GM21717 (cell line): ENCODE results near the gene TUBB1.

Source experiments
- ATAC-seq: cut with Tn5 transposase; IDR thresholded peaks from one replicate; pipeline ENCODE4 v1.9.1; 2021; ENCODE audit warnings: mild to moderate bottlenecking, moderate library complexity; ENCODE audit not compliant: unreplicated experiment

TUBB1 gene

DNA sequence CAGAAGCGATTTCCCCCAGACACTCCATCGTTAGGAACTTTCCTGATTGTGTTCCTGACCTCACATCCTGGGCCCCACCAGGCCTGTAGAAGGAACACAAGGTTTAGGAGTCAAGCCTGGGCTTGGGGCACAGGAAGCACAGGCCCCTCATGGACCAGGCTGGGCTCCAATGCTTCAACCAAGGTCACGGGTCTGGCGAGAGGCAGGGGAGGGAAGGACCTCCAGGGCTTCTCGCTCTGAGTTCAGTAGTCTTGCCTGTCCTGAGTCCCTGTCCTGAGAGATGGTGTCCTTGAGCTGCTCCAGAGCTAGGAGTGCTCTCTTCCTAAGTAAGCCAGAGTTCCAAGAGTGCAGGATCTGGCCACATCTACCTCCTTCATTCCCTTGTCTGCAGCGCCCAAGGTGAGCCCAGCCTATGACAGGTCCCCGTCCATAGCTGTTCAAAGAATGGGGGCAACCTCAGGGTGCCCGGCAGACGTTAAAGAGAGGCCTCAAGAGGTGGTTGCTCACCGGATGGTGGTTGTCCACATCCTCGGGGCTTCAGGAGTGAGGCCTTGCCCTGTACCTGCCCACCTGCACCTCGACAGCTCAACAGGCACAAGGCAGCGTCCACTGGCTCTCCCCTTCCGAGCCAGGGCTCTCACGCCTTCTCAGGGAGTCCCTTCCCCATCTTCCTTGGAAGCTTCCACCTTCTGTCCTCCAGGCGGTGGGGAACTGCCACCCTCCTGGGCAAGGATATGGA, 1.6 kb upstream of the TUBB1 start:
- ATAC-seq, result no peak

DNA sequence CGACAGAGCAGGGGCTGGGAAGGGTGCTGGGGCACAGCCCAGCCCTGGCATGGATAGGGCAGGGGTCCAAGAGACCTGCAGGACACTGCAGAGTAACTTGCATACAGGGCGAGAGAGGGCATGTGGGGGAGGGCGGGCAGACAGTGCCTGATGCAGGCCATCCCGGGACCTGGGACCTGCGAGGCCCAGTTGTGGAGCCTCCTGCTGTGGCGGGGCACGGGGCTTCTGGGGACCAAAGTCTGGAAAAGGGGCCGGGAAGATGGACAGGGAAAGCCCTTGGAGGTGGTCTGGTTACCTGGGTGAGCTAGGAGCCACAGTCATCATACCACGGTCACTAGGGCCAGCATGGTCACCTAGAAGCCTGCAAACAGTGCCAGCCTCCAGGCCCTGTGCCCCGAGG, 412 bp upstream of the TUBB1 start:
- ATAC-seq, result no peak

GRCh38 chr20:59020938-59021551, 1.8 kb downstream of the TUBB1 start:
- no peak for ATAC-seq

DNA sequence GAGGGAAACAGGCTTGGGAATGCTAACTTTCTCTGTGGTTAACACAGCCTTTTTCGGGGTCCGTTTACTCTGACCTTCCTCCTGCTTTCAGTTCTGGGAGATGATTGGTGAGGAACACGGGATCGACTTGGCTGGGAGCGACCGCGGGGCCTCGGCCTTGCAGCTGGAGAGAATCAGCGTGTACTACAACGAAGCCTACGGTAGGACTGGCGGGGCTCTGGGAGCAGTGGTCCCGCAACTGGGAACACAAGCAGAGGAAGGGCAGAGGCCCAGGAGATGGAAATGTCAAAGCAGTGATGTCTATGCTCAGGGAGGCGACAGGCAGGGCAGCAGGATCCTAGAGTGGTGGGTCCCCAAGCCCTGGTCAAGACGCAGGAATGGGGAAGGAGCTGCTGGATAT, 3.5 kb downstream of the TUBB1 start:
- no peak for ATAC-seq

DNA sequence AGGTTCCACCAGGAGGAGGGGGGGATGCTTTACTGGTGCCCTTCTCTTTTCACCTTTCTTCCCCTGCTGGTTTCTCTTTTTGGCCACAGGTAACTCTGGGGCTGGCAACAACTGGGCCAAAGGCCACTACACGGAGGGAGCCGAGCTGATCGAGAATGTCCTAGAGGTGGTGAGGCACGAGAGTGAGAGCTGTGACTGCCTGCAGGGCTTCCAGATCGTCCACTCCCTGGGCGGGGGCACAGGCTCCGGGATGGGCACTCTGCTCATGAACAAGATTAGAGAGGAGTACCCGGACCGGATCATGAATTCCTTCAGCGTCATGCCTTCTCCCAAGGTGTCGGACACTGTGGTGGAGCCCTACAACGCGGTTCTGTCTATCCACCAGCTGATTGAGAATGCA, 4.4 kb downstream of the TUBB1 start:
- ATAC-seq, result no peak

GRCh38 chr20:59024111-59024530, 4.9 kb downstream of the TUBB1 start:
- no peak for ATAC-seq

DNA sequence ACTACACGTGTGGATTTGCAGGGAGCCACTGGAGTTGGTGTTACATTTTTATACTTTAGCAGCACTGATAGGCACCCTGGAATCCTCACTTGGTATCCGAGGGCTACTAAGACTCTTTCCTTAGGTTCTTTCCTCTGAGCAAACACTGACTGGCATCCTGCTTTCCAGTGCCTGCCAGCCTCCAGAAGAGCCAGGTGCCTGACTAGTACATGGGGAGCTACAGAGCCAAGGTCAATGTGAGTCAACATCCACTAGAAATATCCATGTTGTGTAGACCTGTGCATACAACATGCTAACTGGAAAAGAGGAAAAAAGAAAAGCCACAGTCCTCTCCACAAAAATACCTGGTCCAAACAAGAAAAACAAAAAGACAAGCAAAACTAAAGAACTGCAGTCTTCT, 5.9 kb downstream of the TUBB1 start:
- no peak for ATAC-seq

DNA sequence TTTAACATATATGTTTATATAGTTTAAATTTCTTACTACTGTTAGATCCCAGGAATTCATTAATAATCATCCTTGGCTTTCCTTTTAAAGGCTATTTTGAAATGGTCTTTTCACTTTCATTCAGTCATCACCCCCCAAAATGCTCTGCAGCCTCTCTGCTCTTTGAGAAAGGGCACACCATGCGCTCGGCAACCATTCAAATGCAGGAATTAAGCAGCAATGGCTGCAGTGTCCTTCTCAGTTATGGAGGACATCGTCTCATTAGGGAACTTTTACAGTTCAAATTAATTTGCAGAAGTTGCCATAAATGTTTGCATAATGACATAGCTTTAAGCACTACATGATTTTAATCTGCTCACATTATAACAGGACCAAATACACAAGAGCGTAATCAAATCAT, 6.3 kb downstream of the TUBB1 start:
- ATAC-seq, result no peak

GRCh38 chr20:59026904-59027740, 7.9 kb downstream of the TUBB1 start:
- no peak for ATAC-seq

DNA sequence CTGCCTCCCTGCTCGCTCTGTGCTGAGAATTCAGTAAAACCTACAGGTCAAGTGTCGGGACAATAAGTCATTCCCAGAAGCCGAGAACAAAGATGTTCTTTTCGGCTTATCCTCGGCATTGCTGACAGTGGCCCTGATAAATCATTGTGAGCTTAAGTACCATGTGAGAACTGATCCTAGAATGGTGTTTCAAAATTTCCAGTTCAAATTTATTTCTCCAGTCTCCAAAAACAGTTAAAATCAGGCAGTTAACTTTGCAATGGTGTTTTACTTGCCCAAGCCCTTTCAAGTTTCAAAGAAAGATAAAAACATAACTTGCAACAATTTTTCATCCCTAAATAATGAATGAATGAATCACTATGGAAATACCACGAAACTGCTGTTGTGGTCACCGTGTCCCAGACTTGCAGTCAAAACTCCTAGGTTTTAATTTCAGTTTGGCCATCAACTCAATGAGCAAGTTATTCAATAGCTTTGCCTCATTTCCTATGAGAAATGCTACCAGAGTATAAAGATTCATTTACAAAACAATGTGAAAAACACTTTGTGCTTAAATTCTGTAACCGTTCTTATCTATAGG, 8.6 kb downstream of the TUBB1 start:
- ATAC-seq, result no peak

DNA sequence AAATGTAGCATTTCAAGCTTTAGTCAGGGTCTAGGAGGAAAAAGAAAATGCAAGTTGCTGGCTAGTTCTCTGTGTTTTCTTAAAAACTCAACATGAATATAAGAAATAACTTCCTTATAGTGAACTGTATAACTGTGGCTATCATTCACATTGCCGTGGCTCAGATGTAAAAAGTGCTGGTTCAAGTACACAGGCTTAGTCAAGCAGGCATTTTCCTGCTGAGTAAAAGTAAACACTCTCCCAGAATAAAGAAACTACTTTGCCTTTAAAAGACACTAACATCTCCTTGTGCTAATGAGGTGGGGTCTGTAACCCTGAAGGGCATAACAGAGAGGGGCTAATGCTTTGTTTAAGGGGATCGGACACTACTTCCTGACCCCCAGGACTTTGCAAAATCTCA, 9.6 kb downstream of the TUBB1 start:
- ATAC-seq, result no peak

DNA sequence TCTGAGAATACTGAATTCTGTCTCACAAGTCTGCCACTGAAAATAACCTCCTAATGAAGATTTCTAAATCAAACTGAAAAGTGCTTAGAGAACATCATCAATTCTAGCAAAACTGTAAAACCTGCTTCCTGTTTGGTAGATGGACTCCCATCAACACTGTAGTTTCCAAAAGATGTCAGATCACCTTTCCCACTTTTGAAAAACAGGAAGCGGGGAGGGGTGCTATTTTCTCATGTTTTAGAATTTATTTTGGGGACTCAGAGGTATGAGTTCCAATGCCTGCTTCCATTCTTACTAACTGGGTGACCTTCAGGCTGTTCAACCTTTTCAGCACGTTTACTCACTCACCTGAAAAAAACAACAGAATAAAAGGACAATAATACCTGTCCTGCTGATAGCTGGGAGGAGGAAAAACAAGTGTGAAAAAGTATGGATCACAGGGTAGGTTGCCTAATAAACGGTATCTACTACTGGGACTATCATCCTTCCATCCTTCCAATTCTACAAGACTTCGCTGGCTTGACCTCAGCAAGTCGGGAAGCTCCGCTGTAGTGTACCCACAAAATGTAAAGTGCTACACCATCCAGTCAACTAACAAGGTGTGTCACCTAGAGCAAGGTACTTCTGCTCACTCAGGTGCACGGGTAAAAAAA, 11.8 kb downstream of the TUBB1 start:
- no peak for ATAC-seq

DNA sequence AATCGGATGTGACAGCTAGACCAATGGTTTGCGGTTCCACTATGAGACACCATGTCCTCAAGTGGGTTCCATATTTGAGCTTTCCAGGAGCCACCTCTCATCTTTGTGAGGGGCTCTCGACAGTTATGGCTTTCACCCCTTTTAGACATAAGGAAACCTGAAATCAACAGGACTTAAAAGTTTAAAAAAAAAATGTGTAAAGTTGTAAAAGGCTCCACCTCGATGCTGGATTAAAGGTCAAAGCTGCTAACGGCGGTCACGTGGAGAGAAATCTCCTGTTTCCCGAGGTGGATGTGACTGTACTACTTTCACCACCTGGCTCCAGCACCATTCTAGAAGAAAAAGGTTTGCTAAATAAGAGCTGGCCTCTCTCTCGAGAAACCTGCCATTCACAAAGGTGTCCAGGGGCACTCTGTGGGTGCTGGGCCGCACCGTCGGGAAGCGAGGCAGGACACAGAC, 12.4 kb downstream of the TUBB1 start:
- ATAC-seq, result no peak

DNA sequence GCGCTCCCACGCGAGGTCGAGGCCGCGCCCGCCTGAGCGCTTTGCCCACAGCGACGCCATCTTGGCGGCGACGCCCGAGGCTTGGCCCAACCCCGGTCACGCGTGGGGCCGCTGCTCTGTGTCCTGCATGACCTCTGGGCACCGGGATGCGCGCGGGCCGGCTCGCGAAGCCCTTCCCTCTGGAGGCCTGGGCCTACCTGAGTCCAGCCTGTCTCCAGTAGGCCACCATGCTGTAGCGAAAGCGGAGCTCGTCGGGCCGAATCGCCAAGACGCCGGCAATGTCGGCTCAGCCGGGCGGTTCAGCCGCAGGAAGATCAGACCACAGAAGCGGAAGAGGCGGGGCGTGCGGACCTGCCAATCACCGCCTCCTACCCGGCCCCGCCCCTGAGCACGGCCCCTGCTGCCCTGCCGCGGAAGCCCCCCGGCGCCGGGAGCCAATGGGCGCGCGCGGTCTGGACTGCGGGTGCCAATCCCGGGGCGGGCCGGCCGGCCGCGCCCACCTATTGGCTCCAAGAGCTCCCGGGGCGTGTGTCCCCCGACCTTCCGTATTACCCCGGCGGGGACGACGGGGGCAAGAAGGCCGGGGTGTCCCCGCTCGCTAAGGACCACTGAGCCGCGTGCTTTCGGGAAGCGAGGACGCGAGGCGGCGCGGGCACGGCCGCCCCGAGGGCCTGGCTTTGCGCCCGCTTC, 12.9 kb downstream of the TUBB1 start, which contains the start of gene ATP5F1E:
Gene ATP5F1E, minus strand, starts transcription at position 313 of the 690 bp plus-strand sequence. Its CDS starts 84 bp downstream, at position 229.
- peak; percentile 89 for ATAC-seq

DNA sequence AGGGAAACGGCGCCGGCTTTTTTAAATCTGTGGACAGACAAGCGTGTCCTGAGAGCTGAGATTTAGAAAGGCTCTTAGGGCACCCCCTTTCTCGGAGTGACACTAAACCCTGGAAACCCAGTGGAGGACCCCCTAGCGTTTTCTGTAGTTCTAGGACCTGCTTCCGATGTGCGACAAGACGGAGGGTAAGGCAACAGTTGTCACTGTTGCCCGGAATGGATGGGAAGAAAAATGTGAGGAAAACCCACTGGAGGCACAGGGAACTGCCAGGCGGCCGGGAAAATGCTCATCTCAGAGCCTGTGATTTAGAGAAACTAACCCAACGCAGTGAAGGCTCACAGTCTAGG, 13.5 kb downstream of the TUBB1 start:
- peak; percentile 2 for ATAC-seq

DNA sequence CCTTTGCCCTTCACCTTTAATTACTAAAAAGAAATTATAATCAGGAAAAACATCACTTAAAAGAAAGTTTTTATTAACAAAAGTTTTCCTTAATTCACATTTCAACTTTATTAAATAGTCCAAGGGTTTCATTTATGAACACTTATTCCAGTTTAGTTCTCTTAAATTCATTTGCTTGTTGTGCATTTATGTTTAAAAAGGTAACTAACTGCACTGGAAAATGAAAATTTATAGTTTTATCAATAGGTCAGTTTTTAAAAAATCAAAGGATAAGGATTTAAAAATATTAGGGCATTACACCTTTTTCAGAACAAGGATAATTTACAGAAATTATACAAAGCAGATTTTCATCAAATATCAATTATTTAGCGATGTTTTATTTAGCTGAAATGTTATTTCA, 13.9 kb downstream of the TUBB1 start:
- ATAC-seq, result no peak

GRCh38 chr20:59033616-59034165, 14.5 kb downstream of the TUBB1 start:
- no peak for ATAC-seq

GRCh38 chr20:59035381-59035780, 16.2 kb downstream of the TUBB1 start:
- ATAC-seq, result no peak

DNA sequence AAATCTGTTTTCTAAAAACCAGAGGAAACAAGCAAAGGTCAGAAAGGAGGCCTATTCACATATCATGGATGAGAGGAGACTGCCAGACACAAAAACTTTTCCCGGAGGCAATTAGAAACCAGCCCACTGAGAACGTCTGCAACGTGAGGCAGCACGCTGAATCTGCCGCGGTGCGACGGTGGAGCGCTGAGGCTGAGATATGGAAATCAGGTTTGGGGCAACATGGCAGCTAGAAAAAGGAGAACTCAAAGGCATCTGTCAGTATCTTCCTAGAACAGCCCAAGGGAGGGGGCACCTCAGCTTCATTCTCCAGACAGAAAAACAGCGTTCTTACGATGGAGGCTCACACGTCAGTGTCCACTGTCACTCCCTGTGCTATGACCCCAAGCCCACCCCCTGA, 18.2 kb downstream of the TUBB1 start:
- ATAC-seq, result no peak

- ATAC-seq, result no peak
Observed at GRCh38 chr20:59039233-59039632, 20.0 kb downstream of the TUBB1 start.
